T47D (cell line): ENCODE results near the gene BMPER.

Experiments
- DNase-seq, 2 experiments: peaks; one replicate each; pipeline versions ENCODE4 v3.0.0 to v3.0.0-alpha.2; 2011 to 2012; ENCODE audit warnings: low read depth in 1 of 2, low spot score in 1 of 2
- JUND ChIP-seq: IDR thresholded peaks from 2 replicates; pipeline ENCODE4 v1.6.1; 2012; ENCODE audit warnings: low read depth
- in situ Hi-C: cut with HindIII; loops from 2 replicates; pipeline ENCODE4 v1.10.0; 2016; ENCODE audit warnings: low sequenced_read_pairs, low pct_unique_long_range_greater_than_20kb

Gene BMPER

GRCh38 chr7:33881316-33881715 lies 24.0 kb upstream of the BMPER start:
- TF ChIP-seq JUND, result no peak
- no peak for DNase-seq
- in situ Hi-C loops, result no loop called here

- DNase-seq, result no peak
- in situ Hi-C loops, result no loop called here
- no peak for TF ChIP-seq JUND
Observed at GRCh38 chr7:33882040-33882837, 23.1 kb upstream of the BMPER start.

DNA sequence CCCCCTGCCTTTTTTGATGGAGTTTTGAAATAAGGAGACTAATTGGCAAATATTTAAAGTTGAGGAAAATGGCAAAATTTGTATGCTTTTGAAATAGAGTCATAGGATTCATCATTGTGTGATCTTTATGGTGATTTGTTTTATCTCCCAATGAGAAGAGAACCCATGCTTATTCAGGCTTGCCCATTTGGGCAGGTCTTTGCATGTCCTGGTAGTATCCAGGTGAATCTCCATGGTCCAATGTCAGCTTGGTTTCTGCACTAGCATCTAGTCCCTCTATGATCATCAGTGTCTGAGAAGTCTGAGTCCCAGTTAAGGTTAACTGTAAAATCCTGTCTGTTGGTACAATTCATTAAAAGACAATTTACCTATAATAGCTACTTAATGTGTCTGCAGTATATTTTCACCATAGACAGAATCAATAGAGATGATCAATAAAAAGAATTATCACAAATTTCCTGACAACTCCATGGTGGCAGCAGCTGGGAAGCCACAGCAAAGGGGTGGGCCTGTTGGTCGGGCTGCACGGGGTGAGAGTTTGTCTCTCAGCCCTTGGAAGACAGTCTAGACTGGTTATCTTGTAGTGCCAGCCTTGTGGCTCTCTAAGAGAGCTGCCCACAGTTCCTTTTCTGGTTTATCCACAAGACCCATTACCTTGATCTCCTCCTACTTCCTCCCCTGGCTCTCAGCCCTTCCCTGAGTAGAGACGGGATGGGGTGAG lies 22.2 kb upstream of the BMPER start:
- TF ChIP-seq JUND, result no peak
- in situ Hi-C loops, result no loop called here
- DNase-seq, result no peak

- in situ Hi-C loops, result no loop called here
- peak in 1 of 2 experiments; percentile 59 for DNase-seq
- TF ChIP-seq JUND, result no peak
Observed at GRCh38 chr7:33883671-33883965, 21.7 kb upstream of the BMPER start.

GRCh38 chr7:33885290-33886148 lies 19.8 kb upstream of the BMPER start:
- in situ Hi-C loops, result no loop called here

GRCh38 chr7:33886149-33886623 lies 19.2 kb upstream of the BMPER start:
- TF ChIP-seq JUND, result no peak
- in situ Hi-C loops, result no loop called here
- DNase-seq, result peak in 1 of 2 experiments; percentile 27

More at GRCh38 chr7:33885290-33886148, 19.8 kb upstream of the BMPER start:
- DNase-seq, result no peak
- TF ChIP-seq JUND, result no peak

DNA sequence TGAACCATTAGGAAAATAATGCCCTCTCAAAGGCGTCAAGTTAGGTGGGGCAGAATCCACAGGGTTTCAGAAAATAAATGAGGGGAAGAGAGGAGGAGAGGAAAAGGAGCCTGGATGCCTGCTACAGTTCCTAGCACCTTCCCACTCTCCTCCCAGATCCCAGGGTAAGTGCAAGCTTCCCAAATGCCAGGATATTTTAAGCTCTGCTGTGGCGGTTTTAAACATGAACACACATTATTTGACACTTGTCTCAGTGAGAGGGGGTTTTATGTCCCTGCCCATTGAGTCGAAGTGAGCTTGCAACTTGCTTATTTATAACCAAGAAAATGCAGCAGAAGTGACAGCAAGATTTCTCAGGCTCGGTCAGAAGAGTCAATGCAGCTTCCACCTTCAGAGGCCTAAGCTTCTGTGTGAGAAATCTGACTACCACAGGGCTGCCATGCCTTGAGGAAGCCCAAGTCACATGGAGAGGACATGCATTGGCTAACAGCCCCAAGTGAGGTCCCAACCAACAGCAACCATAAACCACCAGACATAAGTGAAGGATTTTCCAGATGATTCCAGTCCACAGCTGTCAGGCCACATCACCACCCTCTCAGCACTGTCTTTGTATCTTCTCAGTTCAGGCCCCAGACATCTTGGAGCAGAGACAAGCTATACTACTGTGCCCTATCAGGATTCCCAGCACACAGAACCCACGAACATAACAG lies 17.9 kb upstream of the BMPER start:
- DNase-seq, result no peak
- in situ Hi-C loops, result no loop called here
- TF ChIP-seq JUND, result no peak

DNA sequence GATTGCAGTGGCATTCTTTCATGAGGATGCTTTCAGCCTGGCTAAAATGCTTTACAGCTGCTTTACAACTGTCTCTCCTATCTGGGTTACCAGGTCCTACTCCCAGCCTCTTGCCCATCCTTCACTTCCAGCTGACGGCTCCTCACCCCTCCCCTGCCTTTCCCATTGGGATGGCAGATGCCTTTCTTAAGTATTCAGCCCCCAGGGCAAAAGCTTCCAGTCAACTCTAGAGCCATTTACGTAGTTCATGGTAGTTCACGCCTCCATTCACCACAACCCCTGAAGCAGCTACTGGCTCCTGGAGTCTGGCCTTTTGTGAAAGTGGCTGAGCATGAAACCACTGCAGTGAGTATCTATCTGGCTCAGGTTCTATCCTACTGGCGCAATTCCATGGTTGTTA lies 17.2 kb upstream of the BMPER start:
- in situ Hi-C loops, result no loop called here
- TF ChIP-seq JUND, result no peak
- no peak for DNase-seq

DNA sequence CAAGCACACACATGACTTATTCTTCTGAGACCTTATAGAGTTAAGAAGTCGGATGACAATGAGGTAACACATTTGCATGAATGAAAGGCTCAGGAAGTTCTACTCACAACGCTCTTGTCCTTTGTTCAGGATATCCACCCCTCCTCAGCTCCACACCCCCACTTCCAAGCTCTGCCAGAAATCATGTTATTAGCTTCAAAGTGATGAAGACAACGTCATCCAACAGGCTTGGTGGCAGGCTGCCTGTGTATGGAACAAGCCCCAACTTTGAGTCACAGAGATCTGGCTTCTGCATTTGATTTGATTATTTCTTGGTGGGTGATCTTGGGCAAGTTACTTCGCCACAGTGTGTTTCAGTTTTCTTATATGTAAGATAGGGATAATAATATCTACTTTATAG lies 12.4 kb upstream of the BMPER start:
- in situ Hi-C loops, result no loop called here
- no peak for TF ChIP-seq JUND
- no peak for DNase-seq

DNA sequence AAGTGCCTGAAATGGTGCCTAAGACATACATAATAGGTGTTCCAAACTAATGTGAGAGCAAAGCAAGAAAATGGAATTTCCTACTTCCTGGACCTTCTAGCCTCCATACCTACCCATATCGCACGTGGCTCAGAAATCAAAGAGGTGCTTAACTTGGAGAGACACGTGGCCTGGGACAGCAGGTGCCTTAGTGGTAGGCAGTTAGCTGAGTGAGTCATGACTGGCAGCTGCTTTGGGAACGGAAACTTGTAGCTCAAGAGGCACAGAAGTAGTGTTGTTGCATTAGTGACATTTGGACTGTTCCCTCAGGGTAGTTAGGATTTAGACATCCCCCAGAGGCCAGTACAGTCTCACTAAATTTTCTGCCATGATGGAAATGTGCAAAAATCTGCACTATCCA lies 12.0 kb upstream of the BMPER start:
- in situ Hi-C loops, result no loop called here
- DNase-seq, result no peak
- no peak for TF ChIP-seq JUND

- in situ Hi-C loops, result no loop called here
- TF ChIP-seq JUND, result no peak
- peak; percentile 79 to 91 for DNase-seq
Observed at GRCh38 chr7:33895025-33895804, 10.1 kb upstream of the BMPER start.
